Stomach (tissue), 19 donors: Measurements from ENCODE around the gene SF3B6. TPM values are rescaled to one million over a fixed set of nuclear protein-coding genes. Genes with fewer than 3 reads are reported as not detected.

Source experiments
- DNase-seq, 2 donors: peaks; one replicate each; pipeline versions ENCODE4 v3.0.0 to v3.0.0-alpha.2; 2013 to 2019
- H3K27ac ChIP-seq, 5 donors: fragments of 200-600 bp in 4 of 5; sonication (generic) in 4 of 5; one replicate each; pipeline ENCODE4 v1.5.1; 2013 to 2019; ENCODE audit warnings: mild to moderate bottlenecking in 1 of 5, moderate library complexity in 1 of 5
- H3K27me3 ChIP-seq, 3 donors: fragments of 200-600 bp; sonication (generic); one replicate each; pipeline ENCODE4 v1.5.1; 2017 to 2019; ENCODE audit warnings: mixed run types in 1 of 3
- H3K36me3 ChIP-seq, 4 donors: fragments of 200-600 bp; sonication (generic); 1 replicate in 3 of 4; 2 replicates in 1 of 4; pipeline ENCODE4 v1.5.1; 2016 to 2019
- H3K4me1 ChIP-seq, 4 donors: fragments of 200-600 bp; sonication (generic); one replicate each; pipeline ENCODE4 v1.5.1; 2016 to 2019
- H3K4me3 ChIP-seq, 4 donors: fragments of 200-600 bp; sonication (generic) in 3 of 4; one replicate each; pipeline ENCODE4 v1.5.1; 2016 to 2019; ENCODE audit warnings: mild to moderate bottlenecking in 1 of 4
- H3K9me3 ChIP-seq, 4 donors: fragments of 200-600 bp; sonication (generic); one replicate each; pipeline ENCODE4 v1.5.1; 2016 to 2019
- EP300 ChIP-seq: sonication (generic); formaldehyde crosslinking; IDR thresholded peaks from one replicate; pipeline ENCODE4 v1.6.1; 2017; ENCODE audit warnings: antibody characterized with exemption
- POLR2A ChIP-seq, 4 donors: fragments of 450-650 bp; IDR thresholded peaks; one replicate each; pipeline ENCODE4 v1.6.1; 2016; ENCODE audit warnings: antibody characterized with exemption in 4 of 4, control low read depth in 2 of 4, mild to moderate bottlenecking in 1 of 4, moderate library complexity in 1 of 4
- POLR2AphosphoS5 ChIP-seq, 3 donors: sonication (generic); formaldehyde crosslinking; IDR thresholded peaks; one replicate each; pipeline ENCODE4 v1.6.1; 2016; ENCODE audit warnings: antibody characterized with exemption in 3 of 3
- WGBS, 5 donors: extraction: QIAGEN DNeasy Blood & Tissue Kit in 3 of 5; methylation state at CpG; one replicate each; pipeline versions ENCODE4 v1.1.5 to v1.1.7; 2013 to 2018; 5-methylcytosine and 5-hydroxymethylcytosine counted together
- intact Hi-C: fragments of 100-400 bp; cut with DNase I; formaldehyde crosslinking; loops from one replicate; pipeline ENCODE4 v1.15.1; 2023; ENCODE audit warnings: low total_unique reads
- long read RNA-seq, 10 donors: transcript quantifications; one replicate each; lab custom pipeline, GENCODE V29; 2026
- polyA plus RNA-seq, 3 donors: library from polyadenylated mRNA; stranded (reverse); fragments of 200-250 nt; gene quantifications; one replicate each; pipeline ENCODE4 v1.2.3, GENCODE V29; 2013
- total RNA-seq, 5 donors: library from RNA; depleted of rRNA; stranded (reverse); fragments of >200 nt; gene quantifications; one replicate each; pipeline versions ENCODE4 v1.1.0 to v1.2.3, GENCODE V29; 2014 to 2016
- TF ChIP-seq, protein P1 (sequence below), 7 experiments: fragments of 450-650 bp in 4 of 7; fragments of 200-600 bp in 3 of 7; sonication (generic) in 3 of 7; IDR thresholded peaks; one replicate each; pipeline ENCODE4 v1.5.1; 2016 to 2019; ENCODE audit warnings: antibody characterized with exemption in 7 of 7, control low read depth in 2 of 7, mild to moderate bottlenecking in 1 of 7
- donor health status: healthy with polysubstance abuse.
- donor health status: Bipolar disorder and iron deficiency.
- donor health status: healthy.

SF3B6 gene, protein sequence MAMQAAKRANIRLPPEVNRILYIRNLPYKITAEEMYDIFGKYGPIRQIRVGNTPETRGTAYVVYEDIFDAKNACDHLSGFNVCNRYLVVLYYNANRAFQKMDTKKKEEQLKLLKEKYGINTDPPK
- 100 to 1,000 TPM in 1 of 5 donors, 10 to 100 TPM in 4; 18.8 to 121 (median 40.7) TPM for total RNA-seq
- 100 to 1,000 TPM; 125 to 139 (median 126) TPM for polyA plus RNA-seq
- long read RNA-seq, donor 1, transcript SF3B6-201 (4 exons, 770 nt) = major isoform, 31 of 31 reads
- long read RNA-seq, donor 1, partial matches to known transcripts = 0 of 31 reads
- long read RNA-seq, donor 1, other reads (novel, unspliced or antisense) = 0 of 31 reads
- long read RNA-seq, donor 2, transcript SF3B6-201 (4 exons, 770 nt) = major isoform, 44 of 45 reads
- long read RNA-seq, donor 2, partial matches to known transcripts = 0 of 45 reads
- long read RNA-seq, donor 2, other reads (novel, unspliced or antisense) = 0 of 45 reads
- long read RNA-seq, donor 3, transcript SF3B6-201 (4 exons, 770 nt) = major isoform, 46 of 52 reads
- long read RNA-seq, donor 3, partial matches to known transcripts = 5 of 52 reads
- long read RNA-seq, donor 3, other reads (novel, unspliced or antisense) = 0 of 52 reads
- long read RNA-seq, donor 4, partial matches to known transcripts = 0 of 4 reads
- long read RNA-seq, donor 4, other reads (novel, unspliced or antisense) = 0 of 4 reads
- long read RNA-seq, donor 5, transcript SF3B6-201 (4 exons, 770 nt) = major isoform, 72 of 72 reads
- long read RNA-seq, donor 5, partial matches to known transcripts = 0 of 72 reads
- long read RNA-seq, donor 5, other reads (novel, unspliced or antisense) = 0 of 72 reads
- long read RNA-seq, donor 6 = 0 reads
- long read RNA-seq, donor 7, transcript SF3B6-201 (4 exons, 770 nt) = major isoform, 86 of 94 reads
- long read RNA-seq, donor 7, partial matches to known transcripts = 0 of 94 reads
- long read RNA-seq, donor 7, other reads (novel, unspliced or antisense) = 5 of 94 reads
- long read RNA-seq, donor 8, transcript SF3B6-201 (4 exons, 770 nt) = major isoform, 68 of 81 reads
- long read RNA-seq, donor 8, partial matches to known transcripts = 6 of 81 reads
- long read RNA-seq, donor 8, other reads (novel, unspliced or antisense) = 6 of 81 reads
- long read RNA-seq, donor 9, transcript SF3B6-201 (4 exons, 770 nt) = major isoform, 76 of 95 reads
- long read RNA-seq, donor 9, partial matches to known transcripts = 13 of 95 reads
- long read RNA-seq, donor 9, other reads (novel, unspliced or antisense) = 6 of 95 reads
- long read RNA-seq, donor 10, transcript SF3B6-201 (4 exons, 770 nt) = major isoform, 35 of 43 reads
- long read RNA-seq, donor 10, partial matches to known transcripts = 8 of 43 reads
- long read RNA-seq, donor 10, other reads (novel, unspliced or antisense) = 0 of 43 reads

DNA sequence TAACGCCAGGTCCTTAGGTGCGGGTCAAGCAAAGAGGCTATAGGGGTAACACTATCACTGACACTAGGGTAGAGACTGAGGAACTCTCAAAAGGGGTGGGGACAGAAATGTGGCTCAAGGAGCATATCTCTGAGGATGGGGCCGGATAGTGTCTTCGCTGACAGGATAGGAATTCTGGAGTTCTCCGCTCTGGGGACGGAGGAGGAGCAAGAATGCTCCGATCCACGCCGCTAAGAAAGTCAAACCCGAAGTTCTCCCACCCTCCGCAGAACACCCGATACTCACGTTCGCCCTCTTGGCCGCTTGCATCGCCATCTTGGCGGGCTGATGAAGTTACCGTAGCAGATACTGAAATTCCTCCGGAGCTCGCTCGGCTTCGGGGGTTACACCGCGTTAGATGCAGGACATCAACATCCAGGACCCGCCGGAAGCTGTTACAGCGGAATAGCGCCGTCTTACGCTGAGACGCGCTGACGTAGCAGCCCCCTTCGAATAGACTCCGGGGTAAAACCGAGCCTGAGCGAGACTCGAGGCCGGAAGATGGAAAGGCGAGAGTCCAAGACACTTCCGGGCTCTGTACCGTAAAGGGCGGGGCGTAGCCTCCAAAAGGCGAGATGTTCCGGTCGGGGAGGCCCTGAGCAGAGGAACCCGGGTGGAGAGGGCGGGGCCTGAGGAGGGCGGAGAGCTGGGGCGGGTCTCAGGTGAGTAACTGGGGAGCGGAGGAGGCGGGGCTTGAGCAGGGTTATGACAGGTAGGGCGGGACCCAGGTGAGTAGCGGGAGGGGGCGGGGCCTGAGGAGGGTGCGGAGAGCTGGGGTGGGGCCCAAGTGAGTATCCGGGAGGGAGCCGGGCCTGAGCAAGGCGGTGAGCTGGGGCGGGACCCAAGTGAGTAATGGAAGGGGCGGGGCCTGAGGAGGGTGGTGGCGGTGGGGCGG, at the start of gene SF3B6:
Gene SF3B6 (minus strand): TSS at position 412 of the 934 bp plus-strand sequence. CDS start 97 bp downstream, at position 315.
- Histone ChIP-seq H3K4me3 (peak within 1 kb of the TSS; percentile 73 to 90 (median 80)), H3K27me3 (no peaks in the 10 kb centered on the region), H3K27ac (peak within 1 kb of the TSS; percentile 73 to 95 (median 94)), H3K36me3 (peaks cover 4 to 60% (median 50%) of the 10 kb centered on the region in 4 donors), H3K9me3 (no peaks in the 10 kb centered on the region), H3K4me1 (peaks cover 17 to 35% (median 32%) of the 10 kb centered on the region in 4 donors)
- TF ChIP-seq POLR2AphosphoS5 (IDR thresholded peaks at IDR 0.05) (peak; percentile 84 to 96 (median 88)), EP300 (no peak), POLR2A (IDR thresholded peaks at IDR 0.05) (no peak)
- TF ChIP-seq, protein P1, sequence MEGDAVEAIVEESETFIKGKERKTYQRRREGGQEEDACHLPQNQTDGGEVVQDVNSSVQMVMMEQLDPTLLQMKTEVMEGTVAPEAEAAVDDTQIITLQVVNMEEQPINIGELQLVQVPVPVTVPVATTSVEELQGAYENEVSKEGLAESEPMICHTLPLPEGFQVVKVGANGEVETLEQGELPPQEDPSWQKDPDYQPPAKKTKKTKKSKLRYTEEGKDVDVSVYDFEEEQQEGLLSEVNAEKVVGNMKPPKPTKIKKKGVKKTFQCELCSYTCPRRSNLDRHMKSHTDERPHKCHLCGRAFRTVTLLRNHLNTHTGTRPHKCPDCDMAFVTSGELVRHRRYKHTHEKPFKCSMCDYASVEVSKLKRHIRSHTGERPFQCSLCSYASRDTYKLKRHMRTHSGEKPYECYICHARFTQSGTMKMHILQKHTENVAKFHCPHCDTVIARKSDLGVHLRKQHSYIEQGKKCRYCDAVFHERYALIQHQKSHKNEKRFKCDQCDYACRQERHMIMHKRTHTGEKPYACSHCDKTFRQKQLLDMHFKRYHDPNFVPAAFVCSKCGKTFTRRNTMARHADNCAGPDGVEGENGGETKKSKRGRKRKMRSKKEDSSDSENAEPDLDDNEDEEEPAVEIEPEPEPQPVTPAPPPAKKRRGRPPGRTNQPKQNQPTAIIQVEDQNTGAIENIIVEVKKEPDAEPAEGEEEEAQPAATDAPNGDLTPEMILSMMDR (IDR thresholded peaks at IDR 0.05) = peak in 1 of 7 experiments; percentile 15
- peak; percentile 100 for DNase-seq
- intact Hi-C loops = loop anchor here (10.0 kb wide), 1 partner anchor 151 kb away; the partner anchor contains the start of gene ATAD2B
- 0 to 1% (median 1%) methylated on average over 23 to 64 of the region's 64 CpGs for WGBS, 5 donors

DNA sequence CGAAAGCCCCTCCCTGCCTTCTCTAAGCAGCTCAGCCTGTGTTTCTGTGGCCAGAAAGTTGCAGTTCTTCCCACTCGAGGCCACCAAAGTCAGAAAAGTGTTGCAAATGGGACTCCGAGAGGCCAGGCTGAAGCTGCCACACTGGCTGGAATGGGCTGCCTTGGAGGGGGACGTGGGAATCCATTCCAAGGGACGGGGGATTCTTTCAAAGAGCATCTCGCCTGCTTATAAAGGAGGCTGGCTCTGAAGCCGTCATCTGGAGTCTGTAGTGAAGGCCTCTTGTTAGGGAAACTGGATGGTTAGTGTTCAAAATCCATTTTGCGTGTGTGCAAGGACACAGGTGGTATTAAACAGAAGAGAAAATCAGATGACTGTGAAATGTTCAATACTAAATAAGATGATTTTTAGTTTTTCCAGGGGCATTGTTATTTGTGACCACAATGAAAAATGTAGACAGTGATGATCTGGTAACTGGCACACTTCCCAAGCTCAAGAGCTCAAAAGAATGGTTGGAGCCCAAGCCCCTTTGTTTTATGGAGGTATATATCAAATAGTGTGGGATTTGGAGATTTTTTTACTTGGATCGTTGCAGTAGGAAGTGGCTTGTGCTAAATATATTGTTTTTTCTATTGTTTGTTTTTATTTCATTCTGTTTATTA, 47.9 kb upstream of the SF3B6 start:
- Histone ChIP-seq H3K27ac (peak overlapping the region; percentile 90 to 96 (median 95)), H3K27me3 (no peaks in the 10 kb centered on the region), H3K9me3 (no peaks in the 10 kb centered on the region), H3K4me1 (peaks cover 0 to 21% (median 15%) of the 10 kb centered on the region in 4 donors), H3K4me3 (peak overlapping the region; percentile 73 to 77 (median 75)), H3K36me3 (no peaks in the 10 kb centered on the region)
- intact Hi-C loops = no loop called here
- WGBS, 5 donors = 9 to 15% (median 11%) methylated on average over 8 to 9 of the region's 9 CpGs
- no peak for DNase-seq
- TF ChIP-seq EP300 (no peak), POLR2AphosphoS5 (IDR thresholded peaks at IDR 0.05) (no peak), POLR2A (IDR thresholded peaks at IDR 0.05) (no peak)
- TF ChIP-seq, protein P1 (IDR thresholded peaks at IDR 0.05) = no peak

DNA sequence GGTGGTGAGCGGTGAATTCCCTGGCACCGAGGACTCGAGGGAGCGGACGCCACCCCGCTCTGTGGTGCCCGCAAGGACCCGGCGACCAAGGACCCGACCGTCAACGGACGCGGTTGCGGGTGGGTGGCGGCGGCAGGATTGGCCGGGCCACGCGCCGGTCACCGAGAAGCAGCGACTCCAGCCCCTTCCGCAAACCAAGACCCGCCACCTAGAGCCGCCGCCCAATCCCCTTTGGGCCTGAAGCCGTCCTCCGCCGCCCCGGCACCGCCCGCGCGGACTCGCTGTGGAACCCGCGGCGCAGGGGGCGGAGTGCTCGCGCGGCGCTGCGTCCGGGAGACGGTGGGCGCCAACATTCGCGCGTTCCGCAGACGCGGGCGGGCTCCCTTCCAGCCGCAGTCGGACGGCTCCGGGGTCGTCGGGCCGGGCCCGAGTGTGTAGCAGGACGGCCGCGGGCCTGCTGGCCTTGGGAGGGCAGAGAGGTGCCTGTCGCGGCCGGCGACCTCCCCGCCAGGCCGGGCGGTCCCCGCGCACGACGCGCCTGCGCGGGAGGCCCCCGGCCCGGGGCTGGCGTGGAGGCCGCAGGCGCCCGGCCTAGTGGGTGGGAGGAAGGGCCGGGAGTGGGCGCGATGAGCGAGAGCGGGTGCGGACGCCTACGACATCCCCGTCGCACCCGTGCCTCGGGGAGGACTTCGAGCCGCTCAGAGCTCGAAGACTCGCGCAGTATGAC, 47.2 kb upstream of the SF3B6 start, which contains the start of the genes FAM228B and PFN4:
Gene FAM228B (plus strand): TSS at position 275 of the 727 bp plus-strand sequence. CDS start 893 bp downstream, outside the sequence.
Gene PFN4 (minus strand): TSS at position 140 of the 727 bp plus-strand sequence. CDS start 799 bp downstream, outside the sequence.
- TF ChIP-seq, protein P1 (IDR thresholded peaks at IDR 0.05) = no peak
- TF ChIP-seq POLR2AphosphoS5 (IDR thresholded peaks at IDR 0.05) = peak; percentile 41 to 90 (median 84)
- Histone ChIP-seq H3K36me3 (no peaks in the 10 kb centered on the region), H3K4me1 (peaks cover 0 to 21% (median 15%) of the 10 kb centered on the region in 4 donors), H3K27me3 (no peaks in the 10 kb centered on the region), H3K9me3 (no peaks in the 10 kb centered on the region), H3K27ac (peak within 1 kb of the TSS; percentile 90 to 96 (median 95)), H3K4me3 (peak within 1 kb of the TSS; percentile 73 to 77 (median 75))
- intact Hi-C loops = no loop called here
- 0% methylated on average over 16 to 103 of the region's 103 CpGs for WGBS, 5 donors
- DNase-seq = peak; percentile 87 to 97
